ENCODE data around the gene PRSS33. TPM values are rescaled to one million over a fixed set of nuclear protein-coding genes. Genes with fewer than 3 reads are reported as not detected.

PRSS33 gene
- total RNA-seq, 2 donors from 2014 or later: not detected

- no peak for DNase-seq (ENCODE audit: low spot score)
- intact Hi-C loops (cut with DNase I): loop anchor here in 1 of 2 donors (10.0 kb wide), 1 partner anchor 88 kb away; no protein-coding TSS in a partner anchor
Measured at GRCh38 chr16:2822496-2822895, 35.1 kb upstream of the PRSS33 start.

DNA sequence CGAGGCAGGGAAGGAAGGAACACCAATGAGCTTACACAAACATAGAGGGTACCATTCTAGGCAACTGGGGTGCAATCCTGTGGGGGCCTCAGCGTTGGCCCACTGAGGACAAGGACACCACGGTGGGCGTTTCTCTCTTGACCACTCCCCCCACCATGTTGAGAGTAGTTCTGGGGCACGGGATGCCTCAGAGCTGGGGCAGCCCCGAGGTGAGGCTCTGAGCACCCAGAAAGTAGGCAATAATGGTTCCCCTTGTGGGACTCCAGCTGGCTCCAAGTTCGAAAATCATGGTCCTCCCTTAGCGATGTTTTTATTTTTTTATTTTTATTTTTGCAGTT, 34.8 kb upstream of the PRSS33 start:
- intact Hi-C loops (cut with DNase I): loop anchor here in 1 of 2 donors (10.0 kb wide), 1 partner anchor 87 kb away; no protein-coding TSS in a partner anchor
- DNase-seq (ENCODE audit: low spot score): peak; percentile 32

DNA sequence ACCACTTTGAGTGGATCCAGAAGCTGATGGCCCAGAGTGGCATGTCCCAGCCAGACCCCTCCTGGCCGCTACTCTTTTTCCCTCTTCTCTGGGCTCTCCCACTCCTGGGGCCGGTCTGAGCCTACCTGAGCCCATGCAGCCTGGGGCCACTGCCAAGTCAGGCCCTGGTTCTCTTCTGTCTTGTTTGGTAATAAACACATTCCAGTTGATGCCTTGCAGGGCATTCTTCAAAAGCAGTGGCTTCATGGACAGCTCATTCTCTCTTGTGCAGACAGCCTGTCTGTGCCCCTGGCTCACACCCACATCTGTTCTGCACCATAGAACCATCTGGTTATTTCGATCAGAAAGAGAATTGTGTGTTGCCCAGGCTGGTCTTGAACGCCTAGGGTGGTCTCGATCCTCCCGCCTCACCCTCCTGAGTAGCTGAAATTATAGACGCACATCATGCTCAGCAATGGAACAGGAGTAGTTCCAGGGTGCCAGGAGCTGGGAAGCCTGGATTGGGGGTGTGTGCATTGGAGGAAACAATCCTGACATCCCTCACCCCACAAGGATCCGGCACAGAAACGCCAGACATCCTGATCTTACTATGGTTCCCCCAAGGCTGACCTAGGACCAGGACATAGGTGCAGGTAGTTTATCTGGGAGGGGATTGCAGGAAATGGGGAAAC, 34.3 kb upstream of the PRSS33 start:
- DNase-seq (ENCODE audit: low spot score): peak; percentile 69
- intact Hi-C loops (cut with DNase I): loop anchor here in 1 of 2 donors (10.0 kb wide), 1 partner anchor 87 kb away; no protein-coding TSS in a partner anchor

- intact Hi-C loops (cut with DNase I): loop anchor here in 1 of 2 donors (10.0 kb wide), 1 partner anchor 86 kb away; no protein-coding TSS in a partner anchor
- DNase-seq (ENCODE audit: low spot score): peak; percentile 58
Measured at GRCh38 chr16:2820836-2821486, 33.6 kb upstream of the PRSS33 start.

- intact Hi-C loops (cut with DNase I): loop anchor here in 1 of 2 donors (10.0 kb wide), 1 partner anchor 85 kb away; no protein-coding TSS in a partner anchor
- DNase-seq (ENCODE audit: low spot score): peak; percentile 72
Measured at GRCh38 chr16:2819939-2820835, 32.8 kb upstream of the PRSS33 start.

- intact Hi-C loops (cut with DNase I): no loop called here
- peak; percentile 51 for DNase-seq (ENCODE audit: low spot score)
Measured at GRCh38 chr16:2819179-2819938, 32.0 kb upstream of the PRSS33 start.

GRCh38 chr16:2818272-2818876, 31.0 kb upstream of the PRSS33 start:
- intact Hi-C loops (cut with DNase I): no loop called here
- DNase-seq (ENCODE audit: low spot score): peak; percentile 43

DNA sequence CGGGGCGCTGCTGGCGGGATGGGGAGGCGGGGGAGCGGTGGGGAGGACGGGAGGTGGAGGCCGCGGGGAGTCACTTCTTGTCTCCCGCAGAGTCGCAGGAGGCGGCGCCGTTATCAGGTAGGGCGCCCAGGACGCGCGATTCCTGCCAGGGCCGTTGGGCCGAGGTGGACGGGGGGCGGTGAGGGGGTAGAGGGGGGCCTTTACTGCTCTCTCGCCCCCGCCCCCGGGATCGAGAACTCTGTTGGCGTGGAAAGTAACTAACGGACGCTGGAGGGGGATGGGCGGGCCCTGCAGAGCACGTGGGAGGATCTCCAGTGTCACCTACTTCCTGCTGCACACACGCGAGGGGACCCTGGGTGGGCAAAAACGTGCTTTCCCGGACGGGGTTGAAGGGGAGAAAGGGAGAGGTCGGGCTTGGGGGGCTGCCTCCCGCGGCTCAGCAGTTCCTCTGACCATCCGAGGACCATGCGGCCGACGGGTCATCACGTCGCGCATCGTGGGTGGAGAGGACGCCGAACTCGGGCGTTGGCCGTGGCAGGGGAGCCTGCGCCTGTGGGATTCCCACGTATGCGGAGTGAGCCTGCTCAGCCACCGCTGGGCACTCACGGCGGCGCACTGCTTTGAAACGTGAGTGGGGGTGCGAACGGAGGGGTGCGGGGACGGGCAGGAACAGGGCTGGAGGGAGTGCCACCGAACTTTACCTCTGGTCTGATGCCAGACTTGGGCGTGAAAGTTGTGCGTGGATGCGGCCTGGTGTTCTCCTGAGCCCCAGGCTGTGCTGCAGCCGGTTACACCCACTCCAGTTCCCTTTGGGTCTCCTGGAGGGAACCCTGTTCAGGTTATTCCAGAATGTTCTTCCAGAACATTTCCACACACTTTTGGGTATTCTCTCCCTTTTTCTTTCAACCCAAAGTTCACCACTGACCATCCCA, 30.2 kb upstream of the PRSS33 start:
- peak; percentile 78 for DNase-seq (ENCODE audit: low spot score)
- intact Hi-C loops (cut with DNase I): no loop called here

GRCh38 chr16:2816751-2817339, 29.5 kb upstream of the PRSS33 start, which contains the start of gene PRSS21:
PRSS21 (plus strand) TSS chr16:2817237; CDS start chr16:2817269, 32 bp downstream.
- intact Hi-C loops (cut with DNase I): no loop called here
- peak; percentile 68 for DNase-seq (ENCODE audit: low spot score)

- peak; percentile 66 for DNase-seq (ENCODE audit: low spot score)
- intact Hi-C loops (cut with DNase I): no loop called here
Measured at GRCh38 chr16:2815299-2815771, 28.0 kb upstream of the PRSS33 start.

DNA sequence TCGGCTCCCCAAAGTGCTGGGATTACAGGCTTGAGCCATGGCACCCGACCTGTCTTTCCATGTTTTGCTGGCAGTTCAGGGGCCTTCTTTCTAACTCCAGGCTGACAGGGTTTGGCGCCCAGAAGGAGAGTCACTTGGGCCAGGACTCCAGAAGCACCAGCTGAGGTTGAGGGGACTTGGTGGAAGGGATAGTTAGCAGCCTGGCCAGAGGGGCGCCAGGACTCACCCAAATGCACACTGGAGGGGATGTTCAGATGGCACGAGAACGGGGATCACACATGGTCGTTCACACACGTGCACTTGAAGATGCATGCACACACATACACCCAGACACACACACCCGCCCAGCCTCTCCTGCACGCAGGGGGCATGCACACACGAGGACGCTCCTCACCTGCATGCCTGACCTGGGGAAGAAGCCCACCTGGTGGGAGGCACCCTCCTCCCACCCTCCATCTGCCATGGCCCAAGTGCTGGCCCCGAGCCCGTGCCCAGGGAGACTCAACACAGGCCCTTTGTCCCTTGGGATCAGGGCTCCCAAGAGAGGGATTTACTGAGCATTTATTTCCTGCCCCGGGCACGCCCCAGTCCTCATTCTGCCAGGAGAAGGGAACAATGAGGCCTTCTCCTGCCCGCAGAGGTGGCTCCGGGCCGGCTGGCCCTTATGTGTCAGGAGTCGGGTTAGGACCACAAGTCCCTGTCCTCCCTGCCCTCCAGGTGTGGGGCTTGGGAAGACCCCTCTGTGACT, 27.4 kb upstream of the PRSS33 start:
- intact Hi-C loops (cut with DNase I): loop anchor here in 1 of 2 donors (5.0 kb wide), 1 partner anchor 328 kb away; no protein-coding TSS in a partner anchor
- peak; percentile 73 for DNase-seq (ENCODE audit: low spot score)

DNA sequence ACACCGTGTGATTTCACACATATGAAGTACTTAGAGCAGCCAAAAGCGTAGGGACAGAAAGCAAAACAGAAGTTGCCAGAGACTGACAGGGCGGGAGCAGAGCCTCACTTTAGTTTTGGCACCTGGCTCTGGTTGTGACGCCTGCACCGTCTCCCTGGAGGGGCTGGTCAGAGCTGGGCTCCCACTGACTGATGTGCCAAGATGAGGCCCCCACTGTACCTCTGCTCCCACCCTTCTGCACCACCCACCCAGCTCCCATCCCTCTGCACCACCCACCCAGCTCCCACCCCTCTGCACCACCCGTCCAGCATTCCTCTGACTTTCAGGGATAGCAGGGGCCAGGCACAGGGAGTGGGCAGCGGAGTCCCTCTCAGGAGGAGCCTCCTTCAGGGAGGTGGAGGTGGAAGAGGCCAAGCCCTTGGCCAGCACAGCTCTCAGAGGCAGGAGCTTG, 26.4 kb upstream of the PRSS33 start:
- intact Hi-C loops (cut with DNase I): loop anchor here in 1 of 2 donors (5.0 kb wide), 1 partner anchor 329 kb away; no protein-coding TSS in a partner anchor
- DNase-seq (ENCODE audit: low spot score): peak; percentile 38

- peak; percentile 61 for DNase-seq (ENCODE audit: low spot score)
- intact Hi-C loops (cut with DNase I): loop anchor here in 1 of 2 donors (5.0 kb wide), 1 partner anchor 330 kb away; no protein-coding TSS in a partner anchor
Measured at GRCh38 chr16:2811703-2812471, 24.5 kb upstream of the PRSS33 start.

GRCh38 chr16:2810651-2811050, 23.3 kb upstream of the PRSS33 start:
- intact Hi-C loops (cut with DNase I): loop anchor here in 1 of 2 donors (5.0 kb wide), 1 partner anchor 332 kb away; no protein-coding TSS in a partner anchor
- peak; percentile 58 for DNase-seq (ENCODE audit: low spot score)

GRCh38 chr16:2809149-2809760, 21.9 kb upstream of the PRSS33 start:
- intact Hi-C loops (cut with DNase I): no loop called here
- DNase-seq (ENCODE audit: low spot score): no peak

Measured in posterior vena cava (tissue), 2 donors.